HepG2 (cell line): Measurements from ENCODE around the gene TMEM134. TPM values are rescaled to one million over a fixed set of nuclear protein-coding genes. Genes with fewer than 3 reads are reported as not detected.

ENCODE experiments used
- AFF4 ChIP-seq: sonication (generic); formaldehyde crosslinking; IDR thresholded peaks from 2 replicates; pipeline ENCODE4 v1.4.0; 2020; ENCODE audit warnings: missing genetic modification reagents
- CENPBD1 ChIP-seq: sonication (generic); formaldehyde crosslinking; IDR thresholded peaks from 2 replicates; pipeline ENCODE4 v1.8.0; 2022; ENCODE audit warnings: missing genetic modification reagents, low read depth, mild to moderate bottlenecking, borderline replicate concordance
- HMG20B ChIP-seq: conservative IDR thresholded peaks from 2 replicates; pipeline ENCODE4 v1.6.1; 2016; ENCODE audit warnings: missing genetic modification reagents, missing compliant biosample characterization
- KAT2B ChIP-seq: fragments of 150-350 bp; IDR thresholded peaks from 2 replicates; pipeline ENCODE4 v1.6.1; 2014; ENCODE audit warnings: low read depth, low read length, borderline replicate concordance
- KDM3A ChIP-seq: IDR thresholded peaks from 2 replicates; pipeline ENCODE4 v1.6.1; 2018; ENCODE audit warnings: low read depth, missing compliant biosample characterization
- MEIS1 ChIP-seq: sonication (generic); formaldehyde crosslinking; IDR thresholded peaks from 2 replicates; pipeline ENCODE4 v1.9.0; 2021; ENCODE audit warnings: mild to moderate bottlenecking, missing genetic modification reagents, moderate library complexity, borderline replicate concordance
- NFATC3 ChIP-seq: sonication (generic); formaldehyde crosslinking; IDR thresholded peaks from 2 replicates; pipeline ENCODE4 v1.5.1; 2020; ENCODE audit warnings: mild to moderate bottlenecking, missing genetic modification reagents
- PCBP2 ChIP-seq: fragments of 200-400 bp; formaldehyde crosslinking; optimal IDR thresholded peaks from 2 replicates; pipeline ENCODE3; 2018; ENCODE audit warnings: low read length, low read depth; ENCODE audit not compliant: poor library complexity, severe bottlenecking
- SMAD3 ChIP-seq: sonication (generic); formaldehyde crosslinking; IDR thresholded peaks from 2 replicates; pipeline ENCODE4 v1.4.0; 2020; ENCODE audit warnings: missing genetic modification reagents
- SMARCE1 ChIP-seq: fragments of 450-650 bp; IDR thresholded peaks from 2 replicates; pipeline ENCODE4 v1.6.1; 2017; ENCODE audit warnings: borderline replicate concordance
- SNAPC4 ChIP-seq: sonication (generic); formaldehyde crosslinking; IDR thresholded peaks from 2 replicates; pipeline ENCODE4 v1.4.0; 2020; ENCODE audit warnings: mild to moderate bottlenecking, missing genetic modification reagents
- SRSF1 ChIP-seq: fragments of 200-400 bp; formaldehyde crosslinking; optimal IDR thresholded peaks from 2 replicates; pipeline ENCODE3; 2017; ENCODE audit warnings: mild to moderate bottlenecking, low read depth, low read length, moderate library complexity
- SRY ChIP-seq: sonication (generic); formaldehyde crosslinking; IDR thresholded peaks from 2 replicates; pipeline ENCODE4 v1.8.0; 2022; ENCODE audit warnings: mild to moderate bottlenecking, missing genetic modification reagents
- ZBTB7B ChIP-seq: sonication (generic); formaldehyde crosslinking; IDR thresholded peaks from 2 replicates; pipeline ENCODE4 v1.4.0; 2020; ENCODE audit warnings: missing genetic modification reagents
- ZFX ChIP-seq: sonication (generic); formaldehyde crosslinking; IDR thresholded peaks from 2 replicates; pipeline ENCODE4 v1.4.0; 2020; ENCODE audit warnings: mild to moderate bottlenecking, low read depth, missing genetic modification reagents, moderate library complexity
- ZNF550 ChIP-seq: sonication (generic); formaldehyde crosslinking; IDR thresholded peaks from 2 replicates; pipeline ENCODE4 v1.4.0; 2020; ENCODE audit warnings: mild to moderate bottlenecking, missing genetic modification reagents, borderline replicate concordance
- ZNF720 ChIP-seq: sonication (generic); formaldehyde crosslinking; IDR thresholded peaks from 2 replicates; pipeline ENCODE4 v1.4.0; 2020; ENCODE audit warnings: missing genetic modification reagents
- ZNF780A ChIP-seq: sonication (generic); formaldehyde crosslinking; IDR thresholded peaks from 2 replicates; pipeline ENCODE4 v1.8.0; 2022; ENCODE audit warnings: mild to moderate bottlenecking, missing genetic modification reagents, moderate library complexity
- polyA plus RNA-seq, 8 experiments: library from polyadenylated mRNA; depleted of rRNA in 3 of 8; stranded (reverse) in 7 of 8; unstranded in 1 of 8; fragments of >200 nt; fragmentation: Illumina TruSeq in 4 of 8; extraction: Trizol in 4 of 8; gene quantifications; 2 replicates each; pipeline versions ENCODE4 v1.2.1 to v1.2.3, GENCODE V29; 2011 to 2016; ENCODE audit warnings: low read depth in 4 of 8, missing spikeins in 1 of 8, mixed read lengths in 1 of 8; ENCODE audit not compliant: insufficient read depth in 1 of 8
- total RNA-seq, 5 experiments: library from RNA; depleted of rRNA; stranded (reverse); fragments of >200 nt; fragmentation: Illumina TruSeq; extraction: Trizol; gene quantifications; 2 replicates each; pipeline ENCODE4 v1.2.3, GENCODE V29; 2016; ENCODE audit warnings: low read depth in 1 of 5
- TF ChIP-seq, protein P1 (sequence below): IDR thresholded peaks from 2 replicates; pipeline ENCODE4 v1.6.1; 2016; ENCODE audit warnings: missing compliant biosample characterization, missing genetic modification reagents, borderline replicate concordance

The TMEM134 gene
- total and polyA plus RNA-seq, 2 of the 13 experiments (the other 11 are each of a cell fraction or from before 2014, with no cell fraction given) = 6.9 to 26.9 TPM

- 0 out of 2 replicates have a peak, but pooled peaks have one; percentile 36 for TF ChIP-seq SNAPC4
- 0 out of 2 replicates have a peak, but pooled peaks have one; percentile 31 for TF ChIP-seq SMAD3
- TF ChIP-seq SMARCE1 = no peak
- 0 out of 2 replicates have a peak, but pooled peaks have one; percentile 80 for TF ChIP-seq NFATC3 (CRISPR knock-in tag)
- TF ChIP-seq SRY = 0 out of 2 replicates have a peak, but pooled peaks have one; percentile 46
- peak; percentile 40; the same call in 1 of the 2 replicates for TF ChIP-seq ZBTB7B (CRISPR knock-in tag)
- TF ChIP-seq, protein P1, sequence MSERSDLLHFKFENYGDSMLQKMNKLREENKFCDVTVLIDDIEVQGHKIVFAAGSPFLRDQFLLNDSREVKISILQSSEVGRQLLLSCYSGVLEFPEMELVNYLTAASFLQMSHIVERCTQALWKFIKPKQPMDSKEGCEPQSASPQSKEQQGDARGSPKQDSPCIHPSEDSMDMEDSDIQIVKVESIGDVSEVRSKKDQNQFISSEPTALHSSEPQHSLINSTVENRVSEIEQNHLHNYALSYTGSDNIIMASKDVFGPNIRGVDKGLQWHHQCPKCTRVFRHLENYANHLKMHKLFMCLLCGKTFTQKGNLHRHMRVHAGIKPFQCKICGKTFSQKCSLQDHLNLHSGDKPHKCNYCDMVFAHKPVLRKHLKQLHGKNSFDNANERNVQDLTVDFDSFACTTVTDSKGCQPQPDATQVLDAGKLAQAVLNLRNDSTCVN (CRISPR knock-in tag) = peak; percentile 14; the same call in 1 of the 2 replicates
- TF ChIP-seq CENPBD1 = no peak
- TF ChIP-seq KAT2B = no peak
- peak; percentile 86 for TF ChIP-seq ZFX
- no peak for TF ChIP-seq MEIS1 (CRISPR knock-in tag)
- TF ChIP-seq PCBP2 = no peak
- no peak for TF ChIP-seq ZNF720 (CRISPR knock-in tag)
- peak; percentile 84; the same call in 1 of the 2 replicates for TF ChIP-seq KDM3A (CRISPR knock-in tag)
- no peak for TF ChIP-seq AFF4 (CRISPR knock-in tag)
- TF ChIP-seq SRSF1 = no peak
- TF ChIP-seq HMG20B = no peak
- TF ChIP-seq ZNF550 (CRISPR knock-in tag) = no peak
- no peak for TF ChIP-seq ZNF780A (CRISPR knock-in tag)
Measured at GRCh38 chr11:67505605-67506396, 36.8 kb upstream of the TMEM134 start (continued).
